ENCODE data around the gene SLC35G4.

- TF ChIP-seq CTCF (optimal IDR thresholded peaks at IDR 0.05 in 1 of 3, IDR thresholded peaks at IDR 0.05 in 1 of 3, conservative IDR thresholded peaks at IDR 0.05 in 1 of 3; ENCODE audit: extremely low read depth in 1 of 3, insufficient read depth in 2 of 3, low read length in 3 of 3) (no peak), EZH2 (IDR thresholded peaks at IDR 0.05; ENCODE audit: low read length) (no peak)
Measured at GRCh38 chr18:11658019-11658418, 48.6 kb downstream of the SLC35G4 start.

Data from keratinocyte (primary cell).